ENCODE data around the gene GGPS1. TPM values are rescaled to one million over a fixed set of nuclear protein-coding genes. Genes with fewer than 3 reads are reported as not detected.
"Not testable (repeated sequence)": the region's sequence is repeated elsewhere in the genome, so short reads cannot be mapped to it uniquely, and the experiment has no call there.

Gene GGPS1
- total and polyA plus RNA-seq, 8 donors: 7.0 to 37.6 (median 16.6) TPM

- no peaks in the 10 kb centered on the region for H3K4me1 ChIP-seq
- DNase-seq: no peak
- no peaks in the 10 kb centered on the region for H3K27me3 ChIP-seq
- H3K27ac ChIP-seq: no peak overlapping the region
- peaks cover 0 to 50% (median 43%) of the 10 kb centered on the region in 4 donors for H3K36me3 ChIP-seq
- H3K4me3 ChIP-seq: no peak overlapping the region
- TF ChIP-seq POLR2AphosphoS5 (IDR thresholded peaks at IDR 0.05) (no peak), EP300 (IDR thresholded peaks at IDR 0.05) (no peak)
- TF ChIP-seq, protein P1, sequence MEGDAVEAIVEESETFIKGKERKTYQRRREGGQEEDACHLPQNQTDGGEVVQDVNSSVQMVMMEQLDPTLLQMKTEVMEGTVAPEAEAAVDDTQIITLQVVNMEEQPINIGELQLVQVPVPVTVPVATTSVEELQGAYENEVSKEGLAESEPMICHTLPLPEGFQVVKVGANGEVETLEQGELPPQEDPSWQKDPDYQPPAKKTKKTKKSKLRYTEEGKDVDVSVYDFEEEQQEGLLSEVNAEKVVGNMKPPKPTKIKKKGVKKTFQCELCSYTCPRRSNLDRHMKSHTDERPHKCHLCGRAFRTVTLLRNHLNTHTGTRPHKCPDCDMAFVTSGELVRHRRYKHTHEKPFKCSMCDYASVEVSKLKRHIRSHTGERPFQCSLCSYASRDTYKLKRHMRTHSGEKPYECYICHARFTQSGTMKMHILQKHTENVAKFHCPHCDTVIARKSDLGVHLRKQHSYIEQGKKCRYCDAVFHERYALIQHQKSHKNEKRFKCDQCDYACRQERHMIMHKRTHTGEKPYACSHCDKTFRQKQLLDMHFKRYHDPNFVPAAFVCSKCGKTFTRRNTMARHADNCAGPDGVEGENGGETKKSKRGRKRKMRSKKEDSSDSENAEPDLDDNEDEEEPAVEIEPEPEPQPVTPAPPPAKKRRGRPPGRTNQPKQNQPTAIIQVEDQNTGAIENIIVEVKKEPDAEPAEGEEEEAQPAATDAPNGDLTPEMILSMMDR (IDR thresholded peaks at IDR 0.05): no peak
- 94 to 99% (median 98%) methylated on average over 6 of the region's 6 CpGs for WGBS, 5 donors
- H3K9me3 ChIP-seq: no peaks in the 10 kb centered on the region
- intact Hi-C loops (cut with DNase I; ENCODE audit: low total_unique reads): no loop called here
Observed at GRCh38 chr1:235375919-235376605, 47.7 kb downstream of the GGPS1 start.

GRCh38 chr1:235378134-235378735 lies 49.9 kb downstream of the GGPS1 start:
- peaks cover 0 to 53% (median 49%) of the 10 kb centered on the region in 4 donors for H3K36me3 ChIP-seq
- H3K4me1 ChIP-seq; H3K4me3 ChIP-seq; H3K27me3 ChIP-seq; H3K9me3 ChIP-seq; intact Hi-C loops (cut with DNase I; ENCODE audit: low total_unique reads); H3K27ac ChIP-seq; DNase-seq: not testable (repeated sequence)
- WGBS, 5 donors: 81 to 91% (median 85%) methylated on average over 11 of the region's 11 CpGs

DNA sequence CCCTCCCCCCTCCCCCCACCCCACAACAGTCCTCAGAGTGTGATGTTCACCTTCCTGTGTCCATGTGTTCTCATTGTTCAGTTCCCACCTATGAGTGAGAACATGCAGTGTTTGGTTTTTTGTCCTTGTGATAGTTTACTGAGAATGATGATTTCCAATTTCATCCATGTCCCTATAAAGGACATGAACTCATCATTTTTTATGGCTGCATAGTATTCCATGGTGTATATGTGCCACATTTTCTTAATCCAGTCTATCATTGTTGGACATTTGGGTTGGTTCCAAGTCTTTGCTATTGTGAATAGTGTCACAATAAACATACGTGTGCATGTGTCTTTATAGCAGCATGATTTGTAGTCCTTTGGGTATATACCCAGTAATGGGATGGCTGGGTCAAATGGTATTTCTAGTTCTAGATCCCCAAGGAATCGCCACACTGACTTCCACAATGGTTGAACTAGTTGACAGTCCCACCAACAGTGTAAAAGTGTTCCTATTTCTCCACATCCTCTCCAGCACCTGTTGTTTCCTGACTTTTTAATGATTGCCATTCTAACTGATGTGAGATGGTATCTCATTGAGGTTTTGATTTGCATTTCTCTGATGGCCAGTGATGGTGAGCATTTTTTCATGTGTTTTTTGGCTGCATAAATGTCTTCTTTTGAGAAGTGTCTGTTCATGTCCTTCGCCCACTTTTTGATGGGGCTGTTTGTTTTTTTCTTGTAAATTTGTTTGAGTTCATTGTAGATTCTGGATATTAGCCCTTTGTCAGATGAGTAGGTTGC lies 53.8 kb downstream of the GGPS1 start:
- peaks cover 0 to 36% (median 35%) of the 10 kb centered on the region in 4 donors for H3K36me3 ChIP-seq
- intact Hi-C loops (cut with DNase I; ENCODE audit: low total_unique reads); H3K27me3 ChIP-seq; H3K27ac ChIP-seq; H3K4me1 ChIP-seq; DNase-seq; H3K4me3 ChIP-seq; H3K9me3 ChIP-seq: not testable (repeated sequence)
- WGBS, 5 donors: 100% methylated on average over 1 of the region's 3 CpGs; no CpG with 5 or more reads in 4 of the 5 donors

GRCh38 chr1:235385633-235386032 lies 57.3 kb downstream of the GGPS1 start:
- H3K27ac ChIP-seq; H3K9me3 ChIP-seq; H3K4me1 ChIP-seq; H3K4me3 ChIP-seq; H3K27me3 ChIP-seq; DNase-seq; intact Hi-C loops (cut with DNase I; ENCODE audit: low total_unique reads): not testable (repeated sequence)
- peaks cover 0 to 23% (median 9%) of the 10 kb centered on the region in 4 donors for H3K36me3 ChIP-seq
- WGBS, 5 donors: 94 to 100% (median 95%) methylated on average over 1 of the region's 1 CpG

DNA sequence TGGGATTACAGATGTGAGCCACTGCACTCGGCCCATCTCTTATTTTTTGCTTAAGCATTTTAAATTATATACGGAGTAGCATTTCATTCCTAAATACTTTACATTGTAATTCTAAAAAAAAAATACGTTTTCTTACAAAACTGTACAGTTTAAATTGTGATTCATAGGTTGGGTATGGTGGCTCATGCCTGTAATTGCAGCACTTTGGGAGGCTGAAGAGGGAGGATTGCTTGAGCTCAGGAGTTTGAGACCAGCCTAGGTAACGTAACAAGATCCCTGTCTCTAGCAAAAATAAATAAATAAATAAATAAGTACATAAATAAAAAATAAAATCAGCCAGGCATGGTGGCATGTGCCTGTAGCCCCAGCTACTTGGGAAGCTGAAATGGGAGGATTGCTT lies 63.5 kb downstream of the GGPS1 start:
- no peaks in the 10 kb centered on the region for H3K4me1 ChIP-seq
- 93 to 96% (median 96%) methylated on average over 4 of the region's 4 CpGs for WGBS, 5 donors
- DNase-seq: no peak
- no peaks in the 10 kb centered on the region for H3K27me3 ChIP-seq
- H3K36me3 ChIP-seq: peaks cover 0 to 12% (median 0%) of the 10 kb centered on the region in 4 donors
- intact Hi-C loops (cut with DNase I; ENCODE audit: low total_unique reads): no loop called here
- peaks cover 0 to 9% (median 2%) of the 10 kb centered on the region in 4 donors for H3K9me3 ChIP-seq
- H3K4me3 ChIP-seq: no peak overlapping the region
- TF ChIP-seq, protein P1 (IDR thresholded peaks at IDR 0.05): no peak
- no peak for TF ChIP-seq POLR2A (IDR thresholded peaks at IDR 0.05)
- no peak for TF ChIP-seq EP300 (IDR thresholded peaks at IDR 0.05)
- no peak for TF ChIP-seq POLR2AphosphoS5 (IDR thresholded peaks at IDR 0.05)
- no peak overlapping the region for H3K27ac ChIP-seq

Small RNAs within 50 kb of the gene (small RNA-seq; reads per million reads assigned to genes)
- gene AL391994.1: 0 reads per million in 4 donors

Other genes starting within 250 kb of the GGPS1 start
- 100 to 1,000 TPM in 1 of 5 donors, 10 to 100 TPM in 4; 21.4 to 145 (median 51.9) TPM for gene TOMM20, start 199.7 kb upstream of the GGPS1 start, total RNA-seq
- gene TOMM20, start 199.7 kb upstream of the GGPS1 start, polyA plus RNA-seq: 100 to 1,000 TPM in 1 of 3 donors, 10 to 100 TPM in 2; 63.4 to 102 (median 72.9) TPM
- gene RBM34, start 167.3 kb upstream of the GGPS1 start, total RNA-seq: 10 to 100 TPM in 3 of 5 donors, 1 to 10 TPM in 1, not detected in 1; 9.8 to 56.7 (median 22.1) TPM
- gene RBM34, start 167.3 kb upstream of the GGPS1 start, polyA plus RNA-seq: 10 to 100 TPM; 60.9 to 79.7 (median 67.7) TPM
- 100 to 1,000 TPM in 1 of 5 donors, 10 to 100 TPM in 4; 23.7 to 102 (median 52.0) TPM for gene ARID4B, start 391 bp upstream of the GGPS1 start, total RNA-seq
- gene ARID4B, start 391 bp upstream of the GGPS1 start, polyA plus RNA-seq: 1 to 10 TPM; 9.5 to 9.6 (median 9.5) TPM
- 10 to 100 TPM in 4 of 5 donors, 1 to 10 TPM in 1; 7.1 to 43.7 (median 23.9) TPM for gene TBCE, start 38.9 kb downstream of the GGPS1 start, total RNA-seq
- gene TBCE, start 38.9 kb downstream of the GGPS1 start, polyA plus RNA-seq: 10 to 100 TPM; 19.2 to 24.0 (median 23.6) TPM
- 100 to 1,000 TPM in 1 of 5 donors, 10 to 100 TPM in 4; 13.0 to 126 (median 17.7) TPM for gene B3GALNT2, start 175.9 kb downstream of the GGPS1 start, total RNA-seq
- 1 to 10 TPM; 2.4 to 6.2 (median 3.8) TPM for gene B3GALNT2, start 175.9 kb downstream of the GGPS1 start, polyA plus RNA-seq